Raji (cell line): ENCODE measurements around the gene NSD1.

Experiments used
- POLR2A ChIP-seq: IDR thresholded peaks from 2 replicates; pipeline ENCODE4 v1.6.1; 2011; ENCODE audit warnings: low read depth, low read length, control low read depth; ENCODE audit not compliant: insufficient read depth

Gene NSD1

DNA sequence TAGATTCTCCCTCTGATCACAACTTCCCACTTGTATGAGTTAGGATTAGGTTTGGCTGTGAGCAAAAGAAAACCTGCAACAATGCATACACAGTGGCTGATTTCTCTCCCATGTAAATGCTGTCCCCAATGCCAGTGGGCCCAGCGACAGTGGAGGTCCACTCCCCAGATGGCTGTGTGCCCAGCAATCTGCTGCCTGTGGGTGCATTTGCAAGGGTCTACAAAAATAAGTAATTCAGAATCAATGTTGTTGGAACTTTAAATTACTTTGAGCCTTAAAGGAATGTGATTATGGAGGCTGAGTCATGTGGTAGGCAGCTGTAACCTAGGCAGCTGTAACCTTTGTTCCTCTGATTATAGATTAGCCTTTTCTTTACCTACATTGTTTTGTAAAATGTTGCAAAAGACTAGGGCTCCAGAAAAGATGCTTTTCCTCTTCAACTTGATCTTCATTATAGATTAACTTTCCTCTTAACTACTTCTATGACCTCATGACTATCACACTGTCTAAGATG is 192.4 kb downstream of the NSD1 start:
- TF ChIP-seq POLR2A: no peak

DNA sequence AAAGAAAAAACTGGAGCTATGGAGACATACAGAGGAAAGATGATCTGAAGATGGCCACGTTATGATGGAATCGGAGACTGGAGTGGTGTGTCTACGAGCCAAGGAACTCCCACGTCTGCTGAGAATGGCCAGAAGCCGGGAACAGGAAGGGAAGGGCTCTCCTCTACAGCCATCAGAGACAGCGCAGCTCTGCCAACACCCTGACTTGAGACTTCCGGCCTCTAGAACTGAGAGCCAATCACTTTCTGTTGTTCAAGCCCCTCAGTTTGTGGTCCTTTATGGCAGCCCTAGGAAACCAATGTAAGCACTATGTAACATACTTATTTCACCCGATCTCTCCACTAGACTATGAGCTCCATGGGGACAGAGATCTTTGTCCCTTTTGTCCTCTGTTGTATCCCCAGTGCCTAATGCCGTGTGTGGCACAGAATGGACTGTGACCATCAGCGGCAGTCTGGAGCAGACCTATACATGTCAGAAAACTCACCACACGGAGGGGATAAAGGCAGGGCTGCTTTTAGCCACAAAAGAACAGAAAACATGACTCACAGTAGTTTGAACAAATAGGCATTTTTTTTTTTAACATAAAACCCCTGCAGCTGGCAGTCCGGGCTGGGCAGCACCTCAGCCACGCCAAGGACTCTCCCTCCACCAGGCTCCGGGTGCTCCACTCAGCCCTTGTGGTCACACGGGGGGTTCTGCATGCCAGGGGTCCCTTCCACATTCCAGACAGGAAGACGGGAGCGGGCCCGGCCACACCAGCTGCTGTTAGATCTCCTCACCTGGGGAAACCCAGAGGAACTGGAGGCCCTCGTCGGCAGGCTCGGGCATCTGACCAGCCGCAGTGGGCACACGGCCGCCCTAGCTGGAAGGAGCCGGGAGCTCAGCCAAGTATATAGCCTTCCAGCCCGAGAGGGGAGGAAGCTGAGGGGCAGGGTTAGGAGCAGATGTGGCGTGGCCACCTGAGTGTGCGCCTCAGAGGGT is 194.3 kb downstream of the NSD1 start:
- TF ChIP-seq POLR2A: no peak

DNA sequence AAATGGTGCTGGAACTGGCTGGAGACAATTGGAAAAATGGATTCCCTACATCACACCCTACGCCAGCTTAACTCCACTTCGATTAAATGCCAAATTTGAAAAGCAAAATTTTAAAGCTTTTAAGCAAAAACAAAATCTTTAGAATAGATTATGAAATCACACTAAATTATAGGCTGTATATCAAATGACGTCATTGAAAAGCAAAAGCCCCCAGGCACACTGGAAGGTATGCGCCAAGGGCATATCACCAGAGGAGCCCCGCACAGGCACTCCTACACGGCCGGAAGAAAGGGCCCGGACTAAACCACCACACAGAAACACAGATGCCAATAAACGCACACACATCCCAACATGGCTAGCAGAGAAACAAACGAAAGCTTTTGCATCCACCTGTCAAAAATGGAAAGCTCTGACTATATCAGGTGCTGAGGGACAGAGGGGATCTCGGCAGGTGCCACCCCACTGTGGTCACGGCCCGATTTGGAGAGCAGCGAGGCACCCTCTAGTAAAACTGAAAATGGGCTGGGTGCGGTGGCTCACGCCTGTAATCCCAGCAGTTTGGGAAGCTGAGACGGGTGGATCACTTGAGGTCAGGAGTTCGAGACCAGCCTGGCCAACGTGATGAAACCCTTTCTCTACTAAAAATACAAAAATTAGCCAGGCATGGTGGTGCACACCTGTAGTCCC is 195.1 kb downstream of the NSD1 start:
- TF ChIP-seq POLR2A: no peak

DNA sequence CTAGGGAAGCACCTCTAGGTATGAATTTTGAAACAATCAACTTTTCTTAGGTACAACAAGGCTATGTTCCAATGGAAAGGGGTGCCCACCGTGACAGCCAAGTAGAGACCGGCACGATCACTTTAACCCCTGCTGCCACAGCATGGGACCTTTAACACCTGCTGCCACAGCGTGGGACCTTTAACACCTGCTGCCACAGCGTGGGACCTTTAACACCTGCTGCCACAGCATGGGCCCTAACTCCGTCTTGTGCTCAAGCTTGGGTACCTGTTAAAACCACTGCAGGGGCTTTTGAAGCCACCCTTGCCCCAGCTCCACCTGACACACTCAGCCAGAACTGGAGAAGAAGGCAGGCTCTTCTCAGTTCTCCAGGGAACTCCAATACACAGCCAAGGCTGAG is 196.3 kb downstream of the NSD1 start:
- no peak for TF ChIP-seq POLR2A

DNA sequence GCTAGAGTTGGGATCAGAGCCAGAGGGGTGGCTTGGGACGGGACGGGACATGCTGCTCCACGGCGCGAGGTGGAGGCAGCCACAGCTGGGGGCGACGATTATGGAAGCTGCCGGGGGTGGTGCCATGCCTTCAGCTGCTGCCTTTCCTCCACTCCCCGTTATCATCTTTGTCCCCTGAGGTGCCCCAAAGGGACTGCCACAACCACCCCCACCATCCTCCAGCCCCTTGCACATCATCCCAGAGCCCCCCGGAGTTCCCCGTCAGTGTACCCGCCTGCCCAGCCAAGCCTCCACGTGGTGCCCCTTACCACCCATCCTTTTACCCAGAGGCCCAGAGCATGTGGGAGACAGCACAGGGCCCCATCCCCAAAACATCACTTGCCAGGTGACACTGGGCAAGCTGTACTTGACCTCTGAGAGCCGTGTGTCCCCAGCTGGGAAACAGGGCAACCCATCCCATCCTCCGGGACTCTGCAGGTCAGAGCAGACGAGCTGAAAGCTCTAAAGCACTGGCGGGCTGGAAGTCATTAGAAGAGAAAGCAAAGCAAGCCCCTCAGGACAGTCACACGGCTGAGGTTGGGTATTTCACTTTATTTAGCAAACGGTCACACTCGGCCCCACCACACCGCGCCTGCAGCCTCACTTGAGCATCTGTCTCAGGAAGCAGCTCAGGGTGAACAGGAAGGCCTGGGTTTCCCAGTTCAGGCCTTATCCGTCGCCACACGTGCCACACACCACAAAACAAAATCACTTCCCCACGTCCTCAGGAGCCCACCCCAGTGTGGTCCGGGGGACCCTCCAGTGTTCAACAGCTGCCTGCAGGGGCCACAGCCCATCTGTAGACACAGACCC is 197.6 kb downstream of the NSD1 start:
- no peak for TF ChIP-seq POLR2A

DNA sequence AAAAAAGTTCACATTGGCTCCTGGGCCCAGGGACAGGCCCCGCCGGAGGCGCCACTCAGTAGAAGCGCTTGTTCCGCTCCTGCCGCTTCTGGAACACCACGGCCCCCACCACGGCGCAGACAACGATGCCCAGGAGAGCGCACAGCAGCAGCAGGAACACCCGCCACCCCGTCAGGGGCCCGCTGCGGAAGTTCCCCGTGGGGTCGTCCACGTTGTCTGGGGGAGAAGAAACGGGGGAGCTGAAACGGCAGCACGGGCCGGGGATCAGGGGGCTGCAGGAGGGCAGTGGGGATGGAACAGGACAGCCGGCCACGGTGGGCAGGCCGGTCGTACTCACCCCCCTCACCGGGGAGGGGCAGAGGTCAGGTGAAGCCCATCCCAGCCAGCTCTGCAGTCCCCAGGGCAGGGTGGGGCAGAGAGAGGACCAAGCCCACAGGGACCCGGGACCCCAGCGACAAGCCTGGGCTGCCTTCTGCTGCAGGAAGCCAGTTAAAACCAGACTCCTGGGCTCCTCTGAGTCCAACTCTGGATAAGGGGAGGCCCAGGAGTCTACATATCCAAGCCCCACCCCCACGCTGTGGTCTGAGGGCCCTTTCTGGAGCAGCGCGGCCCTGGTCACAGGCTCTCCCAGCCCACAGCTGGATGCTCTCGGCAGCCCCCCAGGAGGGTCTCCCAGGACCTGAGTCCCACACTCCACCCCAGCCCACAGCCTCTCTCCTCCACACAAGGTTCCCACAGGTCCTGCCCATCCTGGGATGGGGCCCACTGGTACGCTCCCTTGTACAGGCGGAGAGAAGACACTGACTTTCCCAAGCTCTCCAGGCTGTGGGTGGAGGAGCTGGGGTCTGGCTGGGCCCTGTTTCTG is 198.7 kb downstream of the NSD1 start:
- no peak for TF ChIP-seq POLR2A

DNA sequence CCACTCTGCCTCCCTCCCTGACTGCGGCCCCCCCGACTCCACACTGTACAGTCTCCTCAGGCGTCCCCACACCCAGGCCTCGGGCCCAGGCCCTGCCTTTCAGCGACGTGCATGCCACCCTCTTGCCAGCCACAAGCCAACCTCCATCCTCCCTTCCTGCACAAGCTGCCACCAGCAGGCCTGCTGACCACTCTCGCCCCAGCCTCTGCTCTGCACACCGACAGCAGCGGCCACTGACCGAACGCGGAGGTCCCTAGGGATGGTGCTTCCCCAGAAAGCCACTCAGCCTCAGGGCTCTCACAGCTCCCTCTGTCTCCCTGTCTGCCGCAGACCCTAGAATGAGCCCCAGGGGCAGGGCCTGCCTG is 199.3 kb downstream of the NSD1 start:
- TF ChIP-seq POLR2A: no peak

DNA sequence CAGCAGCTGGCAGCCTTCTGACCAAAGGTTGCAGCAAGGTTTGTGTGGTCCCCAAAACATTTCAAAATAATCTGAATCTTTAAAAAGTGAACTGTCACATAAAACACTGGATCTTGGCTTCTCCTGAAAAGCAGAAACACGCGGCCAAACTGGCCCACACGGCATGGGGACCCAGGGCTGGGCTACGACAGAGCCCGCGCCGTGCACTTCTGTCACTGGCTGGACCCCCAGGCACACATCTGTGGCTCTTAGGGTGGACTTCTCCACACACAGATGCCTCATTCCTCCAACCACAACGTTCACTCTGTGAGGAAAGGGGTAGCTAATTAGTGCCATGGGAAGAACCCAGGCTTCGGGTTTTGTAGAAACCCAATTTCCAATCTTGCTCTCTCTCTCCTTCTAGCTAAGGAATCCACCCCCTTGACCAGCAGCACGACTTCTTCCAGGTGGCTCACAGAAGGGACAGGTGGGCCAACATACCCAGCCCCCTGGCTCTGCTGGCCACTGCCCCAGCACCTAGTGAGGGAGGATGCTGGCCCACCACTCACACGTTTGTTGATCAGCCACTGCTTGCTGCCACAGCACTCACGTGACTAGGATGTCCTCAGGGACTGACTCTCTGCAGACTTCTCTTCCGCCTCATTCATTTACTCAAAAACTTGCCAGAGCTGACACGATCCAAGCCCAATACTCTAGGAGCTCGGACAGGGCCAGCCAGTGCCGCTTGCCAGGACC is 200.0 kb downstream of the NSD1 start:
- no peak for TF ChIP-seq POLR2A

DNA sequence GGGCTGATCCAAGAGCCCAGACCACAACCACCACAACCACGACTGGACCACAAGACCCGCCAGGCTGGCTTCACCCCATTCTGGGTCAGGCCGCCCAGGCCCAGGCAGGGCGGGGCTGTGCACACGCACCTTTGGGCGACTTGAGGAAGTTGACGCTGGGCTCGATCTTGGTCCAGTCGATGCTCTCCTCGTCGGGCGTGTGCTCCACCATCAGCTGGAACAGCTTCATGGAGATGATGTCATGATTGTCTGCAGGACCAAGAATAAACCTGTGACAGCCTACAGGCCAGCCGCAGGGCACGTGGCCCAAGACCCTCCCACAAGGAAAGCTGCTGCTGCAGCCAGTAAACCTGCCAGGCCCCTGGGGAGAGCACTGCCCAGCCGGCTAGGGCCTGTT is 200.6 kb downstream of the NSD1 start:
- no peak for TF ChIP-seq POLR2A

DNA sequence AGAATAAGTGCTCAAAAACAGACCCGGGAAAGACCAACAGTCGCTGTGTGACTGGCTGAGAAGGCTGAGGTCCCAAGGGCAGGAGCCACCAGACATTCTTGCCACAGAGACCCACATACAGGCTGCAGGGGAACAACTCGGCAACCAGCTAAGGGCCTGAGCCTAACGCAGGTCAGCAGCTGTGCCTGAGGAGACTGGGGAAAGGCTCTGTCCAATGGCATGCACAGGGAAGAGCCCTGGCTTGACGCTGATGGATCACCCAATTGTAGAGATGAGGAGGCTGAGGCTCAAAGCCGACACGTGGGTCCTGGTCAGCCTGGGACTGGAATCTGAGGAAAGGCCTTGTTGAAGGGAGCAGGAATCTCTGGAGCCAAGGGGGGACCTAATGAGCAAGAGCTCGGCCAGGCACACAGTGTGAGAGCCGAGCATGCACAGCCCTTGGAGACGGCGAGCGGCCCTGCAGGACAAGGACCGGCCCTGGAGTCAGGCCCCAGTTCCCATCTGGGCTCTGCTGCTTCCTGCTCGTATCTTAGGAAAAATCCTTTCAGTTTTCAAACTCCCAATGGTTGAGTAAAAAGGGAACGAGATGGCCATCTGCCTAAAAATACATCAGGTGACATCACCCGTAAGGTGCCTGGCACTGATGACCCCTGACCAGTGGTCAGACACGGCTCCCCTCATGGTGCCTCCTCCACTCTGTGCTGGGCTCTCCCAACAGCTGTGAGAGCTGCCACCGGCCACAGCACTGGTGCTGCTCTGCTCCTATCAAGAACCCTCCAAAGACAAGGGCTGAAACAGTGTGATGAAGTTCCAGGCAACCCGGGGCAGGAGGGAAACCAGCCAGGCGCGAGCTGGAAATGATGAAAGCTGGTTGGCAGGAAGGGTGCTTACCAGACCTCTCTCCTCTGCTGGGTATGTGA is 201.5 kb downstream of the NSD1 start:
- no peak for TF ChIP-seq POLR2A

DNA sequence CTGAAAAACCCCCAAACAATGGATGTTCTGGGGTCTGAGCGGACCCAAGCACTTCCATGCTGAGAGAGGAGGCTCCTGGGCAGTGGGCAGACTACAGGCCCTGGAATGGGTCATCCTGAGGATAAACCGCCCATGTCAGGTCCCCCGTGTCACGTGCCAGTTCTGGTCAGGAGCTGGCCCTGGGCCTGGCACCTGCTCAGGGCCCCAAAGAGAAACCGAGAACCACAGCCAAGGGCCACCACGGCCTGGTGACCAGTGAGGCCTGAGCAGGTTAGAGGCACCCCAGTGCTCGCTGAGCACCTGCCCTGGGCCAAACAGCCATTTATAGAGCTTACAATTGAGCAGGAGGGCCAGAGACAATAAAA is 202.1 kb downstream of the NSD1 start:
- no peak for TF ChIP-seq POLR2A

DNA sequence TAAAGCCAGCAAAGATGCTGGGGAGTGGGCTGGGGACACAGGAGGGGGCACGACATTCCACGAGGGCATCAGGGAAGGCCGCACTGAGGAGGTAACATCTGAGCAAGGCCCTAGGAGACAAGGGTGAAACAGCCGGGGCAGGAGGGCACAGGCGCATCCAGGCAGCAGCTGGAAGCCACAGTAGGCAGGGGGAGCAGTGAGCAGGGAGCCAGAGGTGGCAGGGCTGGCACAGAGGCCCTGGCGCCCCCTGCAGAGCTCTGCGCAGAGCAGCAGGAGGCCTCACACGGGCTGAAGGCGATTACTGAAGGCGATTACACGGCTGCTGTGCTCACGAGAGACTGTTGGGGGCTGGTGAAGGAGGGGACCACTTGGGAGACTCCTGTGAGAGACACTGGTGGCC is 202.5 kb downstream of the NSD1 start:
- no peak for TF ChIP-seq POLR2A
